Vagina (tissue), 2 donors: Measurements from ENCODE around the gene MARCHF9. TPM values are rescaled to one million over a fixed set of nuclear protein-coding genes. Genes with fewer than 3 reads are reported as not detected.

Experiments
- DNase-seq, 2 donors: peaks; one replicate each; pipeline ENCODE4 v3.0.0-alpha.2; 2017; ENCODE audit errors: extremely low spot score in 2 of 2
- H3K27ac ChIP-seq: fragments of 200-600 bp; sonication (generic); one replicate; pipeline ENCODE4 v1.5.1; 2019
- H3K27me3 ChIP-seq: fragments of 200-600 bp; sonication (generic); one replicate; pipeline ENCODE4 v1.5.1; 2019
- H3K36me3 ChIP-seq, 2 donors: fragments of 200-600 bp; sonication (generic); one replicate each; pipeline ENCODE4 v1.5.1; 2017 to 2019
- H3K4me1 ChIP-seq: fragments of 200-600 bp; sonication (generic); one replicate; pipeline ENCODE4 v1.5.1; 2019
- H3K4me3 ChIP-seq, 2 donors: fragments of 200-600 bp; sonication (generic); 1 replicate in 1 of 2; 2 replicates in 1 of 2; pipeline ENCODE4 v1.5.1; 2016 to 2019
- H3K9me3 ChIP-seq: fragments of 200-600 bp; sonication (generic); one replicate; pipeline ENCODE4 v1.5.1; 2019
- POLR2A ChIP-seq, 2 donors: fragments of 450-650 bp; IDR thresholded peaks; one replicate each; pipeline ENCODE4 v1.6.1; 2017; ENCODE audit warnings: antibody characterized with exemption in 2 of 2, mild to moderate bottlenecking in 2 of 2, moderate library complexity in 2 of 2
- POLR2AphosphoS5 ChIP-seq, 2 donors: sonication (generic); formaldehyde crosslinking; IDR thresholded peaks; one replicate each; pipeline ENCODE4 v1.9.0; 2017; ENCODE audit warnings: antibody characterized with exemption in 2 of 2, mild to moderate bottlenecking in 2 of 2, low read depth in 1 of 2; ENCODE audit not compliant: insufficient read depth in 1 of 2
- intact Hi-C: fragments of 100-400 bp; cut with DNase I; formaldehyde crosslinking; loops from one replicate; pipeline ENCODE4 v1.15.1; 2023
- total RNA-seq: library from RNA; depleted of rRNA; stranded (reverse); fragments of >200 nt; gene quantifications from one replicate; pipeline ENCODE4 v1.2.3, GENCODE V29; 2016
- TF ChIP-seq, protein P1 (sequence below), 3 experiments: fragments of 450-650 bp in 2 of 3; fragments of 200-600 bp in 1 of 3; sonication (generic) in 1 of 3; IDR thresholded peaks; one replicate each; pipeline ENCODE4 v1.5.1; 2017 to 2019; ENCODE audit warnings: antibody characterized with exemption in 3 of 3, mild to moderate bottlenecking in 2 of 3, moderate library complexity in 2 of 3

The MARCHF9 gene
- total RNA-seq, 1 donor from 2014 or later = 8.3 TPM

DNA sequence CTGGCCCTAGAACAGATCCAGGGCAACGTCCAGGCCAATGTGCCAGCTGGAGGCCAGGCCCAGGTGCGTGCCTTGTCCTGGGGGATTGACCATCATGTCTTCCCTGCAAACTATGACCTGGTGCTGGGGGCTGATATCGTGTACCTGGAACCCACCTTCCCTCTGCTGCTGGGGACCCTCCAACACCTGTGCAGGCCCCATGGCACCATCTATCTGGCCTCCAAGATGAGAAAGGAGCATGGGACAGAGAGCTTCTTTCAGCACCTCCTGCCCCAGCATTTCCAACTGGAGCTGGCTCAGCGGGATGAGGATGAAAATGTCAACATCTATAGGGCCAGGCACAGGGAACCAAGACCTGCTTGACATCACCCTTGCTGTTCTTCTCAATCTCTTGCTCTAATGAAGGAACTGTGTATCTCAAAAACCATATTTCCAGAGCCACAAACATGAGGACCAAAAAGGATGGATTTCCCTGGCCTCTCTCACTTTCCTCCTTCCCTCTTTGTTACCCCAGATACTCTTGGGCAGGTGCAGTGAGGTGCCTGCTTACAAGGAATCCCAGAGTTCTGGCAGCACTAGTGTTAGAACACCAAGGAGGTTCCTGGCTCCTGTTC, 25.5 kb downstream of the MARCHF9 start:
- TF ChIP-seq POLR2AphosphoS5 (IDR thresholded peaks at IDR 0.05; ENCODE audit: insufficient read depth in 1 of 2, low read depth in 1 of 2) (no peak), POLR2A (IDR thresholded peaks at IDR 0.05) (no peak)
- TF ChIP-seq, protein P1, sequence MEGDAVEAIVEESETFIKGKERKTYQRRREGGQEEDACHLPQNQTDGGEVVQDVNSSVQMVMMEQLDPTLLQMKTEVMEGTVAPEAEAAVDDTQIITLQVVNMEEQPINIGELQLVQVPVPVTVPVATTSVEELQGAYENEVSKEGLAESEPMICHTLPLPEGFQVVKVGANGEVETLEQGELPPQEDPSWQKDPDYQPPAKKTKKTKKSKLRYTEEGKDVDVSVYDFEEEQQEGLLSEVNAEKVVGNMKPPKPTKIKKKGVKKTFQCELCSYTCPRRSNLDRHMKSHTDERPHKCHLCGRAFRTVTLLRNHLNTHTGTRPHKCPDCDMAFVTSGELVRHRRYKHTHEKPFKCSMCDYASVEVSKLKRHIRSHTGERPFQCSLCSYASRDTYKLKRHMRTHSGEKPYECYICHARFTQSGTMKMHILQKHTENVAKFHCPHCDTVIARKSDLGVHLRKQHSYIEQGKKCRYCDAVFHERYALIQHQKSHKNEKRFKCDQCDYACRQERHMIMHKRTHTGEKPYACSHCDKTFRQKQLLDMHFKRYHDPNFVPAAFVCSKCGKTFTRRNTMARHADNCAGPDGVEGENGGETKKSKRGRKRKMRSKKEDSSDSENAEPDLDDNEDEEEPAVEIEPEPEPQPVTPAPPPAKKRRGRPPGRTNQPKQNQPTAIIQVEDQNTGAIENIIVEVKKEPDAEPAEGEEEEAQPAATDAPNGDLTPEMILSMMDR (IDR thresholded peaks at IDR 0.05) = no peak
- Histone ChIP-seq H3K4me3 (no peak overlapping the region), H3K9me3 (no peaks in the 10 kb centered on the region), H3K36me3 (no peaks in the 10 kb centered on the region), H3K27ac (no peak overlapping the region), H3K4me1 (peaks cover 21% of the 10 kb centered on the region), H3K27me3 (no peaks in the 10 kb centered on the region)
- intact Hi-C loops = no loop called here
- no peak for DNase-seq

- no peaks in the 10 kb centered on the region for H3K27me3 ChIP-seq
- no peaks in the 10 kb centered on the region for H3K9me3 ChIP-seq
- peaks cover 0 to 8% of the 10 kb centered on the region in 2 donors for H3K36me3 ChIP-seq
- H3K27ac ChIP-seq = no peak overlapping the region
- TF ChIP-seq, protein P1 (IDR thresholded peaks at IDR 0.05) = no peak
- no peak for TF ChIP-seq POLR2AphosphoS5 (IDR thresholded peaks at IDR 0.05; ENCODE audit: insufficient read depth in 1 of 2, low read depth in 1 of 2)
- no peak for TF ChIP-seq POLR2A (IDR thresholded peaks at IDR 0.05)
- intact Hi-C loops = no loop called here
- peaks cover 21% of the 10 kb centered on the region for H3K4me1 ChIP-seq
- H3K4me3 ChIP-seq = no peak overlapping the region
- no peak for DNase-seq
These were observed 26.3 kb downstream of the MARCHF9 start for GRCh38 chr12:57781244-57781643.

GRCh38 chr12:57781801-57782200, 26.9 kb downstream of the MARCHF9 start:
- H3K27ac ChIP-seq = no peak overlapping the region
- H3K27me3 ChIP-seq = no peaks in the 10 kb centered on the region
- H3K4me1 ChIP-seq = peaks cover 21% of the 10 kb centered on the region
- DNase-seq = no peak
- intact Hi-C loops = loop anchor here (2.0 kb wide), 1 partner anchor 57 kb away; no protein-coding TSS in a partner anchor
- TF ChIP-seq POLR2AphosphoS5 (IDR thresholded peaks at IDR 0.05; ENCODE audit: insufficient read depth in 1 of 2, low read depth in 1 of 2) = no peak
- TF ChIP-seq, protein P1 (IDR thresholded peaks at IDR 0.05) = no peak
- no peak for TF ChIP-seq POLR2A (IDR thresholded peaks at IDR 0.05)
- H3K4me3 ChIP-seq = no peak overlapping the region
- no peaks in the 10 kb centered on the region for H3K9me3 ChIP-seq
- peaks cover 0 to 14% of the 10 kb centered on the region in 2 donors for H3K36me3 ChIP-seq

DNA sequence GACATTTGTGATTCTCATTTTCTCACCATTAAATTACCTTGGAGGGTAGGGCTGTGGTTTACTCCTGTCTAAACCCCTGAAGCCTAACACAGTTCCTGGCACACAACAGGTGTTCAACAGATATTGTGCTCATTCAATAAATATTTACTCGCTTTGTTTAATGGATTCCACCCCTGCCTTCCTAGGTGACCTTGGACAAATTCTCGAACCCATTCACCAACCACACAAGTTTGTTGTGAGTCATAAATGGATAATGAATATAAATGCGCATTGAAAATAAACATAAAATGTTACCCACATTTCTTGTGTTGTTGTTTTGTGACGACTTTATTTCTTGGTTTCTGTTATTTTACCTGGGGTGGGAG, 27.3 kb downstream of the MARCHF9 start:
- Histone ChIP-seq H3K27ac (peak overlapping the region; percentile 67), H3K4me3 (peak overlapping the region; percentile 83 to 87), H3K9me3 (no peaks in the 10 kb centered on the region), H3K4me1 (peaks cover 21% of the 10 kb centered on the region), H3K27me3 (no peaks in the 10 kb centered on the region), H3K36me3 (peaks cover 0 to 17% of the 10 kb centered on the region in 2 donors)
- no peak for TF ChIP-seq POLR2A (IDR thresholded peaks at IDR 0.05)
- TF ChIP-seq, protein P1 (IDR thresholded peaks at IDR 0.05) = no peak
- no peak for TF ChIP-seq POLR2AphosphoS5 (IDR thresholded peaks at IDR 0.05; ENCODE audit: insufficient read depth in 1 of 2, low read depth in 1 of 2)
- DNase-seq = no peak
- intact Hi-C loops = loop anchor here (2.0 kb wide), 1 partner anchor 57 kb away; no protein-coding TSS in a partner anchor
